K562 (cell line): ENCODE measurements around the gene AKT3. TPM values are rescaled to one million over a fixed set of nuclear protein-coding genes. Genes with fewer than 3 reads are reported as not detected.

ENCODE experiments used
- ATAC-seq: fragments of 200-7000 bp; cut with Tn5 transposase; 3 replicates; pipeline ENCODE4 v1.9.1; 2020; ENCODE audit warnings: moderate library complexity
- BruUV-seq: library from RNA; stranded (reverse); fragments of 400-500 nt; replicated peaks from 2 replicates; lab custom pipeline; 2021; lab: Mats Ljungman, UMichigan
- CTCF ChIA-PET: fragments of 300-600 bp; formaldehyde crosslinking; extraction: SDS; loops from one replicate; lab custom pipeline; 2021; ENCODE audit warnings: low intra/inter-chr PET ratio; lab: Yijun Ruan, JAX
- POLR2A ChIA-PET: fragments of 300-600, 350-650 bp; sonication (Branson Sonifier 250); formaldehyde crosslinking; extraction: SDS; loops from one replicate; lab custom pipeline; 2021; ENCODE audit warnings: antibody characterized with exemption, inconsistent platforms; lab: Yijun Ruan, JAX
- DNase-seq, 4 experiments: peaks; one replicate each; pipeline versions ENCODE4 v3.0.0 to v3.0.0-alpha.2; 2011 to 2018; ENCODE audit warnings: low spot score in 3 of 4, mixed read lengths in 3 of 4; ENCODE audit errors: extremely low read depth in 1 of 4
- FAIRE-seq: peaks from 2 replicates; lab custom pipeline; 2011; peaks lifted over from hg19 to GRCh38; lab: Jason Lieb, UNC
- H2AFZ ChIP-seq: 2 replicates; pipeline ENCODE4 v1.6.0; 2011; ENCODE audit warnings: low read depth, low read length, control low read depth, inconsistent platforms
- H3K27ac ChIP-seq: fragments of 200-600 bp; 3 replicates; pipeline ENCODE4 v1.8.0; 2011; ENCODE audit warnings: low read depth, mild to moderate bottlenecking, control low read depth, inconsistent platforms, low read length, moderate library complexity, mixed read lengths; ENCODE audit errors: extremely low read depth
- H3K27me3 ChIP-seq, 2 experiments: fragments of 300-600 bp in 1 of 2; 2 replicates in 1 of 2; 3 replicates in 1 of 2; pipeline versions ENCODE4 v1.6.0 to v1.8.0; 2011; ENCODE audit warnings: inconsistent platforms in 2 of 2, low read length in 2 of 2, mild to moderate bottlenecking in 1 of 2, mixed read lengths in 1 of 2, moderate library complexity in 1 of 2; ENCODE audit not compliant: control insufficient read depth in 2 of 2, insufficient read depth in 2 of 2
- H3K36me3 ChIP-seq: fragments of 300-600 bp; 3 replicates; pipeline ENCODE4 v1.8.0; 2011; ENCODE audit warnings: mild to moderate bottlenecking, low read length, inconsistent platforms; ENCODE audit not compliant: control insufficient read depth, insufficient read depth
- H3K4me1 ChIP-seq, 2 experiments: fragments of 200-600 bp in 1 of 2; replicated peaks in 1 of 2; 2 replicates in 1 of 2; 3 replicates in 1 of 2; pipeline versions ENCODE4 v1.5.1 to v1.8.0; 2011; ENCODE audit warnings: inconsistent platforms in 2 of 2, low read length in 2 of 2, mild to moderate bottlenecking in 1 of 2, mixed read lengths in 1 of 2, moderate library complexity in 1 of 2; ENCODE audit not compliant: control insufficient read depth in 2 of 2, insufficient read depth in 2 of 2
- H3K4me2 ChIP-seq: 2 replicates; pipeline ENCODE4 v1.6.1; 2011; ENCODE audit warnings: low read length, control low read depth, inconsistent platforms, mixed read lengths; ENCODE audit not compliant: insufficient read depth
- H3K4me3 ChIP-seq: fragments of 200-600 bp; sonication (generic), shearing (Covaris generic); 2 replicates; pipeline ENCODE4 v1.5.1; 2016; ENCODE audit warnings: control low read depth, inconsistent platforms
- H3K79me2 ChIP-seq: fragments of 200-600 bp; 3 replicates; pipeline ENCODE4 v1.8.0; 2011; ENCODE audit warnings: low read length, inconsistent platforms; ENCODE audit not compliant: control insufficient read depth, insufficient read depth
- H3K9ac ChIP-seq, 2 experiments: 2 replicates each; pipeline versions ENCODE4 v1.6.0 to v1.6.1; 2011; ENCODE audit warnings: low read depth in 2 of 2, low read length in 2 of 2, control low read depth in 1 of 2, inconsistent platforms in 1 of 2, mild to moderate bottlenecking in 1 of 2, mixed read lengths in 1 of 2; ENCODE audit not compliant: insufficient read depth in 1 of 2
- H3K9me1 ChIP-seq: one replicate; pipeline ENCODE4 v1.6.0; 2011; ENCODE audit warnings: inconsistent platforms, mild to moderate bottlenecking, low read length, moderate library complexity; ENCODE audit not compliant: control insufficient read depth, insufficient read depth
- H3K9me3 ChIP-seq: replicated peaks from 2 replicates; pipeline ENCODE4 v1.5.1; 2011; ENCODE audit warnings: low read depth, low read length, inconsistent platforms; ENCODE audit not compliant: control insufficient read depth, insufficient read depth
- H4K20me1 ChIP-seq: replicated peaks from 2 replicates; pipeline ENCODE4 v1.6.1; 2011; ENCODE audit warnings: low read length, inconsistent platforms, mixed read lengths; ENCODE audit not compliant: control insufficient read depth, insufficient read depth
- NR2C1 ChIP-seq, 2 experiments: fragments of 450-650 bp; IDR thresholded peaks; 2 replicates each; pipeline ENCODE4 v1.6.1; 2017; ENCODE audit warnings: mild to moderate bottlenecking in 2 of 2, antibody characterized with exemption in 1 of 2, inconsistent platforms in 1 of 2, missing compliant biosample characterization in 1 of 2, missing genetic modification characterization in 1 of 2
- ZBTB2 ChIP-seq: fragments of 450-650 bp; IDR thresholded peaks from 2 replicates; pipeline ENCODE4 v1.6.1; 2016; ENCODE audit warnings: antibody characterized with exemption
- WGBS: fragments of 100-300 bp; shearing (Covaris generic); methylation state at CpG from one replicate; pipeline ENCODE4 v1.1.6; 2016; ENCODE audit warnings: low coverage, mixed read lengths; ENCODE audit not compliant: insufficient coverage; ENCODE audit errors: missing lambda C conversion rate; 5-methylcytosine and 5-hydroxymethylcytosine counted together
- in situ Hi-C: fragments of 300-500 bp; cut with MboI; formaldehyde crosslinking; loops from 4 replicates; pipeline ENCODE4 v1.15.0; 2018; ENCODE audit warnings: inconsistent platforms, mixed read lengths
- intact Hi-C: fragments of 100-400 bp; cut with micrococcal nuclease; formaldehyde crosslinking; loops from 2 replicates; pipeline ENCODE4 v1.14.2; 2022
- polyA plus RNA-seq, 8 experiments: library from polyadenylated mRNA; depleted of rRNA in 4 of 8; stranded (reverse) in 5 of 8; unstranded in 3 of 8; fragments of >200 nt; fragmentation: Nextera tagmentation in 2 of 8; fragmentation: Illumina TruSeq in 1 of 8; extraction: Ambion mirVana in 2 of 8; extraction: Trizol in 1 of 8; gene quantifications; 2 replicates each; pipeline versions ENCODE4 v1.2.1 to v1.2.3, GENCODE V29; 2011 to 2014; ENCODE audit warnings: inconsistent platforms in 1 of 8, missing spikeins in 1 of 8
- total RNA-seq, 7 experiments: library from RNA; depleted of rRNA in 6 of 7; stranded (reverse); fragments of >200 nt in 6 of 7; fragmentation: Illumina TruSeq in 2 of 7; extraction: Trizol in 2 of 7; gene quantifications; 2 replicates each; pipeline versions ENCODE4 v1.2.1 to v1.2.3, GENCODE V29; 2011 to 2021; ENCODE audit warnings: low replicate concordance in 1 of 7
- TF ChIP-seq, protein P1 (sequence below): sonication (generic); formaldehyde crosslinking; IDR thresholded peaks from 2 replicates; pipeline ENCODE4 v1.8.0; 2022; ENCODE audit warnings: missing genetic modification reagents, mild to moderate bottlenecking, borderline replicate concordance

AKT3 gene
- total and polyA plus RNA-seq, 9 of the 15 experiments (the other 6 are each of a cell fraction or from before 2014, with no cell fraction given), result 0.04 to 0.54 (median 0.18) TPM; not detected in 1

DNA sequence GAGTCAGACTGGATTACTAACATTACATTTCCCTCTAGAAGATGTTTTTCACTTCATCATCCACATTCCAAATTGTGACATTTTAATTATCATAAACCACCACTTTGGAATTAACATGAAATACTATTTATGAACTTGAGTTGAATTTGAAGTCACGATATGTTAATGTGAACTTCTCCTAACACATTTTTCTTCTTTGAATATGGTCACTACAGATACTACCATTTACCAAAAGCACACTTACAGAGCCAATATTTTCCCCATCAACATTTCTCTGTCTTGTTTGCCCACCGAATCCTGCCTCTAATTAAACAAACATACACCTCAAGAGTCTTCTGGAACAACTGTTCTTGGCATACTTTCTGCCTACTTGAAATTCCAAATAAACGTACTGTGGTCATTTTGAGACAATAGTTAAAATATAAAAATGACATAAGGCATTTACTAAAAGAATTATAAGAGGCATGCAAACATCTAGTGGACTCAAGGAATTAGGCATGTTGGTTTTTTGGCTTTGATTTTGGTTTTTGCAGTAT is 177.4 kb downstream of the AKT3 start:
- intact Hi-C loops, result no loop called here
- ChIA-PET POLR2A (no interaction called here), CTCF (no interaction called here)
- in situ Hi-C loops, result no loop called here
- ATAC-seq (no peak), DNase-seq (no peak), FAIRE-seq (no peak)
- no peak overlapping the region for H2AFZ ChIP-seq
- H3K4me3 ChIP-seq, result no peak overlapping the region
- H3K9me1 ChIP-seq, result no peaks in the 10 kb centered on the region
- no peaks in the 10 kb centered on the region for H4K20me1 ChIP-seq
- BruUV-seq, result no TSS peak
- no peaks in the 10 kb centered on the region for H3K4me1 ChIP-seq
- H3K4me2 ChIP-seq, result no peak overlapping the region
- no peaks in the 10 kb centered on the region for H3K79me2 ChIP-seq
- H3K27ac ChIP-seq, result no peak overlapping the region
- no peaks in the 10 kb centered on the region for H3K9me3 ChIP-seq
- WGBS, result 0% methylated on average over 3 of the region's 3 CpGs
- no peak overlapping the region for H3K9ac ChIP-seq
- H3K36me3 ChIP-seq, result no peaks in the 10 kb centered on the region
- no peak for TF ChIP-seq ZBTB2
- TF ChIP-seq, protein P1, sequence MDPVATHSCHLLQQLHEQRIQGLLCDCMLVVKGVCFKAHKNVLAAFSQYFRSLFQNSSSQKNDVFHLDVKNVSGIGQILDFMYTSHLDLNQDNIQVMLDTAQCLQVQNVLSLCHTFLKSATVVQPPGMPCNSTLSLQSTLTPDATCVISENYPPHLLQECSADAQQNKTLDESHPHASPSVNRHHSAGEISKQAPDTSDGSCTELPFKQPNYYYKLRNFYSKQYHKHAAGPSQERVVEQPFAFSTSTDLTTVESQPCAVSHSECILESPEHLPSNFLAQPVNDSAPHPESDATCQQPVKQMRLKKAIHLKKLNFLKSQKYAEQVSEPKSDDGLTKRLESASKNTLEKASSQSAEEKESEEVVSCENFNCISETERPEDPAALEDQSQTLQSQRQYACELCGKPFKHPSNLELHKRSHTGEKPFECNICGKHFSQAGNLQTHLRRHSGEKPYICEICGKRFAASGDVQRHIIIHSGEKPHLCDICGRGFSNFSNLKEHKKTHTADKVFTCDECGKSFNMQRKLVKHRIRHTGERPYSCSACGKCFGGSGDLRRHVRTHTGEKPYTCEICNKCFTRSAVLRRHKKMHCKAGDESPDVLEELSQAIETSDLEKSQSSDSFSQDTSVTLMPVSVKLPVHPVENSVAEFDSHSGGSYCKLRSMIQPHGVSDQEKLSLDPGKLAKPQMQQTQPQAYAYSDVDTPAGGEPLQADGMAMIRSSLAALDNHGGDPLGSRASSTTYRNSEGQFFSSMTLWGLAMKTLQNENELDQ (CRISPR knock-in tag), result no peak
- no peak for TF ChIP-seq NR2C1 (IDR thresholded peaks at IDR 0.05)
- TF ChIP-seq NR2C1 (tag; IDR thresholded peaks at IDR 0.05), result no peak
- H3K27me3 ChIP-seq, result no peaks in the 10 kb centered on the region
